ENCODE data around the gene DAAM1.

The DAAM1 gene

DNA sequence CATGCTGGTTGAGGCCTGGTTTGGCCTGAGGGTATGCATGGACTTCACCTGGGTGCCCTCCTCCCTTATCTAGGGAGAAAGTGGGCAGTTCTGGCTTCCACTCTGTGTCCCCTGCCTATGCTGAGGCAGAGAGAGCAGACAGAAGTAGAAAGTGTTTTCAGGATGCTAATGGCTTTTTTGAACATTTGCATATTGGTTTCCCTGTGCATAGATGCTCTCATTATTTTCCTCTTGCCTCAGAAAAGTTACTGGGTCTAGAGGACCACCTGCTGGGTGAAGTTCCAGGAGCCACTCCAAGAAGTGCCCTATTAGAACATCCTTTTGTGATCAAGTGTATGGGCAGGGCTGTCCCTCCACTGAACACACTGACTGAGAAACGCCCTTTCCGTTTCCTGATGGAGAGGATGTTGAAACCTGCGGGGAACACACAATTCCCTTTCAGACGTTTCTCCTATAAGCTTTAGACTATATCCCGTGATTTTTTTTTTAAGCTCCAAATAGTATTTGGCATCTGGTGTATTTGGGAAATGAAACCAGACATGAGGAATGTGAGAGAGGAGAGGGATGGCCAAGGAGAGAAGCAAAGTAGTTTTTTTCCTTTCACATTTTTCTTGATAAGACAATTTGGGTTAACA lies 66.6 kb downstream of the DAAM1 start:
- no peak for DNase-seq (ENCODE audit: low read depth in 2 of 2)

DNA sequence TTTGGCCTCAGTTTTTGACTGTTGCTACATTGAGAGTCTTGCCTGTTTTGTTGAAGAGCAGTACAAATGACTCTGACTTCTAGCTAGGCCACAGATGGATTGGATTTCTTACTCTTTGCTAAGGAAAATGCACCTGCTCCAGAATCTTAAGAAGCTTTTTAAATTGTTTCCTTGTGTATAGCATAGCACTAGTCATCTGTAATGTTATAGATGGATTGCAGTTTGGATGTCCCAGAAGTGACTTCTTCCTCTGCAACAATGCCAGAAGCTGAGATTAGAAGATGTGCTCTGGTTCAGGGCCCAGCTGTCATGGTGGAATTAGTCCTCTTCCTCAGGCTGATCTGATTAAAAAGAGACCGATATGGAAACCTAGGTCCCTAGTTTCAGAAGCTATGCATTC lies 67.9 kb downstream of the DAAM1 start:
- DNase-seq (ENCODE audit: low read depth in 2 of 2) = no peak

DNA sequence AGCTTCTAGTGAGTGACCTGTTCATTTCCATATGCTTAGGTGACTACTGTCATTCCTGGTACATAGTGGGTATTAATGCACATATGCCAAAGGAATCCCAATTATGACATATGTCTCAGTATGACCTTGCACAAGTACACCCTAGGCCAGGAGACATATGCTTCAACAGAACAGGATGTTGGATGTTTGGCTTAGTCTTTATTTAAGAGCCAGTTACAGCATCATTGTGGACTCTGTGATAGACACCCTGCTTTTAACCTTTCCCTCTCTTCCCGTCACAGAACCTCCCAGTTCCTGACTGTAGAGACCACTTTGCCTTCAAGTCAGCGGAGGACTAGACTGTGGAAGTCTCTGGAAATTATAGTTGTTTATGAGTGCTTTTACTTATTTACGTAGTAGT lies 72.9 kb downstream of the DAAM1 start:
- DNase-seq (ENCODE audit: low read depth in 2 of 2) = no peak

DNA sequence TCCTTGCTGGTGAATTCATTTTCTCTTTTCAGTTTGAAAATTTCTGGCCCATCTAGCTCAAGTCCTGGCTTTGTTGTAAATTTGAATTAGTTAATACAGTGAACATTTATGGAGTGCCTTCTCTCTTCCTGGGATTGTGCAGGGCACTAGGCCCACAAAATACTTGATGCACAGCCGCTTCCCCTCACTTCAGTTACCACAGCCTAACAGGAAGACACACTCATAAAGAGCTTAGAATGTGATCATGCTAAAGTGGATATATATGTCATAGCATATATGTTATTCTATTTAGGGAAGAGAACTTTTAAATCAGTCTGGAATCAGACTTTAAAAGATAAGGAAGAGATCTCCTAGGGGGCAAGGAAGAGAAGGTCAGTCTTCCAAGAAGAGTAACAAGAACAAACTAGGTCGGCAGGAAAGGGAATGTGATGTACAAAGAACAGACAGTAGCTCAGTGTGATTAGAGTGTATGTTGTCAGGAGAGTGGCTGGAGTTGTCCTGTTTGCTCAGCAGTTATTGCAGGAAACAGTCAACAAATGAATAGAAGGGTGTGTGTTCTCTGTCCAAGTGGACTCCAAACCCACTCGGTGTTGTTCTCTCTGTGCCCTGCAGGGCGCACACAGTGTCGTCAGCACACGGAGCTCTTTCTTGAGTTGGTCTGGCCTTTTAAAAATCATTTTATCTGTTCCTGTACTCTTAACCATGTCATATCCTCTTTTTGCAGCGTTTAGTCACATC lies 74.4 kb downstream of the DAAM1 start:
- no peak for DNase-seq (ENCODE audit: low read depth in 2 of 2)

DNA sequence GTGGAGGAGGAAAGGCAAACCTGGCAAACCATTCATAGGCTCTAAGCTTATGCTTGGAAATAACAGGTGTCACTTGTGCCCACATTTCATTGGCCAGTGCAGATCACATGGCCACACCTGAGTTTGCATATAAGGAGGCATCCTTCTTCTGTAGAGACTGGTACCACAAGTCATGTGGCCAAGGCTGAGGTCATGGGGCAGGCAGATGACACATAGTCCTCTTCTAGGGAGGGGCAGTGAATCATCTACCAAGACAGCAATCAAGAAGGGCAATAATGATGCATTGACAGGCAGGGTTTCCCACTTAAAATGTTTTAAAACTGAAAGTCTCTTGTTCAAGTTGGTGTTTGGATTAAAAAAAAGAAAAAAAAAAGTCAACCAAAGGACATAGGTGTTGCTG lies 77.3 kb downstream of the DAAM1 start:
- DNase-seq (ENCODE audit: low read depth in 2 of 2) = peak; percentile 13 to 25

DNA sequence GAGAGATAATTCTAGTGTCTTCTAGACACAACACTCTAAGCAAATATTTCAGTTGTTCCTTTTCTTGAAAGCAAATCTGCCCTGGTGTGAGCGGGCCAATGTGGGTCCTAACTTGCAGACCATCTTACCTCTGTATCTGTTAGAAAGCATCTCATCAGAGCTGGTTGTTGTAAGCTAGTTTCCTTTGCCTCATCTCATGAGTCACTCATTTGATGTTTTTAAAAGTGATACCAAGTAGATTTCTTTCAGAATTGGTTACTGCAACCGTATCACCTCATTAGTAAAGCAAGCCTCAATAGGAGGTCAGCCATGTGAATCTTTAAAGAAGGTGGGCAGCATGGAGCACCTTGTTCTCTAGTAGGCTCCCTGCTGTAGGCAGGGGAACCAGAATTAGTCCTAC lies 78.6 kb downstream of the DAAM1 start:
- no peak for DNase-seq (ENCODE audit: low read depth in 2 of 2)

DNA sequence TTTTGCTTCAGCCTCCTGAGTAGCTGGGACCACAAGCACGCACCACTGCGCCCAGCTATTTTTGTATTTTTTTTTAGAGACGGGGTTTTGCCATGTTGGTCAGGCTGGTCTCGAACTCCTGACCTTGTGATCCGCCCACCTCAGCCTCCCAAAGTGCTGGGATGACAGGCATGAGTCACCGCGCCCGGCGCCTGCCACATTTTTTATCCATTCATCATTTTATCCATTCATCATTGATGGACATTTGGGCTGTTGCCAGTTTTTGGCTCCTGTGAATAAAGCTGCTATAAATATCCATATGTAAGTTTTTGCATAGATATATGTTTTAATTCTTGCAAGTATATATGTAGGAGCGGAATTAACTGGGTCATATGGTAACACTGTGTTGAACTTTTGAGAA lies 79.5 kb downstream of the DAAM1 start:
- no peak for DNase-seq (ENCODE audit: low read depth in 2 of 2)

DNA sequence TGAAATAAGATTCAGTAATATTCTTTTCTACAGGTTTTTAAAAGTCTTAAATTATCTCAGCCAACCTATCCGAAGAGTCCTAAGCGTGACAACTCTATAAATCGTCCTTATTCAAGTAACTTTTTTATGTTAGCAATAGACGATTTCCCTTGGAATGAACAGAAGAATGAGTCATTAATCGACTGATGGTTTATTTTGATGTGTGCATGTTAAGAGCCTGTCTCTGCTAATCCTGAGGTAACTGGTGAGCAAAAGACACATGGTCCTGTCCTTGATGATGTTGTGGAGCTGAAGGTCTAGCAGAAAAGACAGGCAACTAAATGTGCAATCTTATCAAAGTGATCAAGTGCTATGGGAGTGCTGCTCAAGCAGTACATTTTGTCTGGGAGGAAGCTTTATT lies 80.4 kb downstream of the DAAM1 start:
- no peak for DNase-seq (ENCODE audit: low read depth in 2 of 2)

DNA sequence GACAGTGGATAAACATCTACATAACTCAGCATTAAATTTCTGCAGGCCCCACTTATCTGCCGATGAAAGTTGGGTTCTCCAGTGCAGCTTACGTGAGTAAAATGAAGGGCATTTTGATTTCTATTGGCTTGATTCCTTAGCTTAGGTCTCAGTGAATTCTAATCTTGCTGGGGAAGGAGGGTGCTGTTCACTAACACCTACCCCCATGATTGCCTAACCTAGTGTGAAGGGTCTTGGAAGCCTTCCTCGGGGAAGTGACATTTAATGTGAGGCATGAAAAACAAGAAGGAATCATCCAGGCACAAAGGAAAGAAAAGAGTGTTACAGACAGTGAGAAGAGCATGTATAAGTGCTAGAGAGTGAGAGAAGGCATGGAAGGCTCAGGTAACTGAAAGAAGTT lies 81.0 kb downstream of the DAAM1 start:
- DNase-seq (ENCODE audit: low read depth in 2 of 2) = no peak

DNA sequence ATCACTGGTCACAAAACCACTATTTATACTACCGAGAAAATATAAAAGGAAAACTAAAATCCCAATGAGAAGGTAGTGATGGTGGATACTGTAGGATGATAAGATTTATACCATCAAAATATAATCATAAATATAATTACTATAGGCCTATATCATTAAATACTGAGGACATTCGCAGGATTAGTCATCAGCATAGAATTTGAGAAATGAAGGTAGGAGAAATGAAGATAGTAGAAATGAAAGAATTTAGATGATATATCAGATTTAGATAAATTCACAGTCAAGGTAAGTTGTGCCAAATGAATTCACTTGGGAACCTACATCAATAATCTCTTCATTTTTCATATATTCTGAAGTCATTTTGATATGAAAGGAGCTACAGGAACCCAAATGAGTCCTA lies 82.8 kb downstream of the DAAM1 start:
- no peak for DNase-seq (ENCODE audit: low read depth in 2 of 2)

DNA sequence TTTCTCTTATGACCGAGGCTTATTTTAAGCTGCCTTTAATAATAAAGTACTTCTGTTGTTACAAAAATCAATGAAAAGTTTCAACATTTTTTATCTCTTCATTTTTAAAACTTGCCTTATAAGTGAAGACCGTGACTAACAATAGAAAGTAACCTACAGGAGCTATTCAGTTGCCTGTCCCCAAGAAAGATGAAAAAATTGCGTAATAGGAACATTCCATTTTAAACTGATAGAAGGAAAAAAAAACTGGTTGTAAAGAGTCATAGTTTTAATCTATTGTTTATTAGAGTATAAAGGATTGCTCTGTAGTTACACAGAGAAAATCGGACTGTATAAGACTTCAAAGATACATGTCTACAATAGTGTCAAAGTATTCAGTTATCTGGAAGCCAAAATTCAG lies 83.3 kb downstream of the DAAM1 start:
- no peak for DNase-seq (ENCODE audit: low read depth in 2 of 2)

DNA sequence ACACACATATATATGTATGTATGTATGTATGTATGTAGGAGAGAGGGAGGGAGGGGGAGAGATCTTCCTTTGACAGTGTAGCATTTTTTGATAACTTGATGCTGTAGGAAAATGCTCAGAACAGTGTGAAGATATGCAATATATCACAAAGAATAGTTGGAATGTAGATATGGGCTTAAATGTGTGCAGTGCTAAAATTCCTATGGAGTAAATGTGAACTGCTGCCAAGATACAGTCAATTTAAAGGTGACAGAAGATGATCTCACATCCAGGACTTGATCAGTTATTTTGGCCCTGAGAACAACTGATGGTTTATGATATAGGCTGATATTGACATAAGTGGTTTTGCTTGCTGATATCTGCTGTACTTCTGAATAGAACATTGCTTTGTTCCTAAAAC lies 84.2 kb downstream of the DAAM1 start:
- DNase-seq (ENCODE audit: low read depth in 2 of 2) = no peak

DNA sequence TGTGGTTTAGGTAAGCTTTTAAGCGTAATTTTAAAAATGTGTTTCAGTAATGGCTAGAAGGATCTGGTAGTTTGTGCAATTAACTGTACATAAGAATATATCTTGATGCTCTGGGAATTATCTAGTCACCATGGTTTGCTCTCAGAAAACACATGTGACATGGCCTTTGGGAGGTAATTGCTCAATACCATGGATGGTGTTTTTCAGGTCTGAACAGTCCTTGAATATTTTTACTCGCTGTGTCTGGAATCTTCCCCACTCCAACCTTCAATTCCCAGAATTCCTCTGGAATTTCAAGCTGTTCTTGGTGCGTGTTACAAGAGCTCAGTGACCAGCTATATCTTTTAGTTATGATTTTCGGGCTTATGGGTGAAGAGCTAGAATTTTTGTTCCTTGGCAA lies 85.3 kb downstream of the DAAM1 start:
- no peak for DNase-seq (ENCODE audit: low read depth in 2 of 2)

DNA sequence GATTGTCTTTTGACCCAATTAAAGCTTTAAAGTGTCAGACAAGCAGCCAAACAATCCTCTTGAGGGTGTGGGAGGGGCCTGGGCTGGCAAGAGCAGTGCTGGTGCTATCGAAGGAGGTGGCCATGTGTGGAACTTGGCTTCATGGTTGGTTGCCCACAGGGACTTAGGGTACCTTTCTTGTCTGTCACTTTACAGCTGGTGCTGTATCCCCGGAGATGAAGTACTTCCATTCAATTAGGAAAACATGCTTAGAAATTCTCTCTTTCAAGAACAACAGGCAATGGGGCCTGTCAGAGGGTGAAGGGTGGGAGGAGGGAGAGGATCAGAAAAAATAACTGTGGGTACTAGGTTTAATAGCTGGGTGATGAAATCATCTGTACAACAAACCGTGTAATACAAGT lies 86.5 kb downstream of the DAAM1 start:
- DNase-seq (ENCODE audit: low read depth in 2 of 2) = no peak

DNA sequence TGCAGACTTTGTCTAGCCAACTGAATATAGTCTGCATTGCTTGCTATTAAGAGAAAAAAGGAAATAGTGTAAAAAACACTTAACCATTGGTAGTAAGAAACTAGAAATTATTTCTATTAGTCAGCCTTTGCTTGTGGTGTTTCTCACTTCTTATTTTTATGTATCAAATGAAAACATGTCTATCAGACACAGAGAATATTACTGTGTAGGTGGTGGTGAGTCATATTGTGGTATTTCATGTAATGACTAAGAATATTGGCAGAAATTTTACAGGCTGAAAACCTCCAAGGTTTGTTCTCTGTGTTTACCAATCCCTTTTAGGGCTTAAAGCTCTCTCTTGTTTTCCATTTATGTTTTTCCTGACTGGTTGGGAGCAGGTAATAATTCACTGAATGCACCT lies 87.2 kb downstream of the DAAM1 start:
- no peak for DNase-seq (ENCODE audit: low read depth in 2 of 2)

DNA sequence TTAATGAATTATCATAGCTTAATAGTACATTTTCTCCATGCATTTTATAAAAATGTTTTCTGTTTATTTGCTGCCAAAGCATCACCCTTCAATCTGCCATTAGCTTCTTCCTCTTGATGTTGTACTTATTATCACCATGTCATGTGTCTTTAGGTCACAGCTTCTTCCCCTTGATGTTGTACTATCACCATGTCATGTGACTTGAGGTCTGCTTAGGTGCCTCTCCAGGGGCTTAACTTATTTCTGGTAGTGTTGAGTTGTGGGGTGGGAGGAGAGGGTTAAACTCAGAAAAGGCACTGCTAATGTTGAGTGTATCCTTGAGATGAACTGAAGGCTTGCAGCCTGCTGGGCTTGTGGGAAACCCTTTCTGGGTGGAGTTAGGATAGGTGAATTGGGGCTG lies 87.8 kb downstream of the DAAM1 start:
- DNase-seq (ENCODE audit: low read depth in 2 of 2) = no peak

DNA sequence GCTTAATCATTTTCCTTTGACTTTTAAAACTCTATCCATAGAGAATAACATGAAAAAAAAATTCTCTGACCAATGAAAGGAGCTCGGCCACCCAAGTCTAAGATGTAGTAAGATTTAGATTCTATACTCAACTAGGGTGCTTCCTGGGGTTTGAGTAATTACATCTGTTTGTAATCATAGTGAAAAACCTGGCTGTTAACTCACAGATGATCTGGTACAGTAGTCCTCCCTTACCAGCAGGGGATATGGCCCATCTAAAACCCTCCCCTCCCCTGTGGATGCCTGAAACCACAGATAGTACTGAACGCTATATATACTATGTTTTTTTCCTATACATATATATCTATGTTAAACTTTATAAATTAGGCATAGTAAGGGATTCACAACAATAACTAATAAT lies 89.2 kb downstream of the DAAM1 start:
- DNase-seq (ENCODE audit: low read depth in 2 of 2) = no peak

DNA sequence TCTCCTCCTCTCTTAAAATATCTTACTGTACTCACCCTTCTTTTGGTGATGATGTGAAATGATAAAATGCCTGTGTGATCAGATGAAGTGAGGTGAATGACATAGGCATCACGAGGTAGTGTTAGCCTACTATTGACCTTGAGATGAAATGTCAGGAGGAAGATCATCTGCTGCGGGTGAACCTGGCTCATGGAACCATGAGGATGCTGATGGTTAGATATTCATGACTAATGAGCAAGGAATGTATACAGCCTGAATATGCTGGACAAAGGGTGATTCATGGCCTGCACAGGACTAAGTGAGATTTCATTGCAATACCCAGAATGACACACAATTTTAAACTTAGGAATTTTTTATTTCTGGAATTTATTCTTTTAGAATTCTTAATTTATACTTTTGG lies 89.6 kb downstream of the DAAM1 start:
- no peak for DNase-seq (ENCODE audit: low read depth in 2 of 2)

DNA sequence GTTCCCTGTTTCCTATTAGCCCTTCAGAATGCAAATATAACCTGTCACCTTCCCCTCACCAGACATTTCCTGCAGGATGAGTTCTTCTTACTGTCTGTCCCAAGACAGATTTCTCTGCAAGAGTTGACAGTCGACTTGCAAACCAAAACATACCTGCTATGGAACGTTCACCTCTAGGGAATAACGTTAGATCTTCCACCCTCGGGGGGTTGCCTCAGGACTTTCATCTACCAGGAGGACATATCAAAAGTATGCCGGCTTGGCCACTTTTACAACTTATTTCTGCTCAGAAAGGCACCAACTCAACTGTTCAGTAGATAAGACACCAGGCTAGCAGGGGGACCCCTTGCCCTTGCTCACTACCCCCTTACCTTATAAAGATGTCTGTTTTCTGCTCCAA lies 92.5 kb downstream of the DAAM1 start:
- DNase-seq (ENCODE audit: low read depth in 2 of 2) = no peak

DNA sequence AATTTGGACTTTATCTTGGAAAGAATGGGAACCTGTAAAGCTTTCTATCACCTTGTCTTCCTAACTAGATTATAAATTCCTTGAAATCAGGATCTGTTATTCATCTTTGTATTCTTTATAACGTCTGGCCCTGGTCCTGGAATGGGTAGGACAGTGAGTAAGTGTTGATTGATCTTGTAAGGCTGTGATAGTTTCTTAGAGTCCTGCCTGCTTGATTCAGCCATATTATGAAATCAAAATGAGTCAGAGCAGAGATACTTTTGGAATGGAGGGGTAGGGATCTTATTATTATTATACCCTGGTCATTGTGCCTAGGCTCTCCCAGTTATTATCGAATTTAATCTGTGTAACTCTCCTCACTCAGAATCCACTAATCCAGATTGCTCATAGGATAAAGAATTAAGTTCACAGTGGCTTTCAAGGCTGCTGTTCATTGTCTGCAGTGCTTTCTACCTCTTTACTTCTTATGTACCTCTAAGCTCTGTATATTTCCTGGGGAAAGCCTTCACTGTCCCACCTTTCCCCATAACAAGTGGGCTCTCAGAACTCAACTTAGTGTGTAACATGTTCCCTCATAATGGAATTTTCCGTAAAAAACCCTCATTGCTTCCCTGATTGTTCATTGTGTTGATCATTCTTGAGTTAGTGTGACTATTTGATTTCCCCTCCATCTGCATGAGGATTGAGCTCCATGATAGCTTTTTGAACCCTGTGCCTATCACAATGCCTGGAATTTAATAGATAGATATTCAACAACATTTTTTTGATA lies 93.3 kb downstream of the DAAM1 start:
- DNase-seq (ENCODE audit: low read depth in 2 of 2) = no peak

DNA sequence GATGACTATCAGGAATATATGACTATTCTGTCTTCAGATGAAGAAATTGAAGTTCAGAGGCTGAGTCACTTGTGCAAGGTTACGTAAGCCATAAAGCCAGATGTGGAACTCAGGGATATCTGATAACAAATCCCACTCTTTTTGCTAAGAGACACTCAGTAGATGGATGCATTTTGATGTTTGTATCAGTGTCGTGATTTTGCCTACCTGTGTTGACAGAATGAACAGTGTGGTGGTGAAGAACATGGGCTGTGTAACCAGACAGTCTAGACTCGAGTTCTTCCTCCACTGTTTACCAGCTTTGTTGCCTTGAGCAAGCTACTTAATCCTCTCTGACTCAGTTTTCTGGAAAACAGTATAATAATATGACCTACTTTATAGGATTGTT lies 93.9 kb downstream of the DAAM1 start:
- no peak for DNase-seq (ENCODE audit: low read depth in 2 of 2)

DNA sequence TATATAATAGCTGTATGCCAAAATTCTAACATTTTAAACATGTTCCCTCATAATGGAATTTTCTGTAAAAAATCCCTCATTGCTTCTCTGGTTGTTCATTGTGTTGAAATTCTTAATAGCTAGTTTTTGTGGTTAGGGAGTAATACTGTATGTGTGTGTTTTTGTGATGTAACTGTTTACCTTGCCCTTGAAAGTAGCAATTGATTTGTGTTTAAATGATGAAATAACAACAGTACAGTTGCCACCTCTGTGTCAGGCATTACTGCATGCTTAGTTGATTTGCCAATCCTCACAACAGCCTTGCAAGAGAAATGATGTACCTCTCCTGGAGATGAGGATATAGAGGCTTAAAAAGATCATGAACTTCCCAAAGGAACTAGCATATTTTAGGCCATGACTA lies 94.9 kb downstream of the DAAM1 start:
- no peak for DNase-seq (ENCODE audit: low read depth in 2 of 2)

DNA sequence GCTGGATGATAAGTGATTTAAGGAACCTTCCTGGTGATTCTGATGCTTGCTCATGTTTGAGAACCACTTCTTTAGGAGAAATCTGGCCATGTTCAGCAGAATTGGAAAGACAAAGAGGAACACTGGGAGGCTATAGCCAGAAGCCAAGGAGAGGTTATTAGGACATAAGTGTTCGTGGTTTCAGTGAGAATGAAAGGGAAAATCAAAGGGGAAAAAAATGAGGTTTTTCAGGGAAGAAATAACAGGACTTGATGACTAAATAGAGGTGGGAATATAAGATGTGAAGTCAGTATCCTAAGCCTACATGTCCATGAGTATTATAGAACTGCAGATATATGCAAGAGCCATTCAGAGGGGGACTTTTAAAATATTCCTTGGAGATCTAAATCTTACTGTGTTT lies 95.6 kb downstream of the DAAM1 start:
- no peak for DNase-seq (ENCODE audit: low read depth in 2 of 2)
